H1 (cell line): ENCODE results near the gene NCOA6. TPM values are rescaled to one million over a fixed set of nuclear protein-coding genes. Genes with fewer than 3 reads are reported as not detected.

Experiments
- ATF2 ChIP-seq: IDR thresholded peaks from 2 replicates; pipeline ENCODE4 v1.6.1; 2012; ENCODE audit warnings: low read length, inconsistent platforms
- BRCA1 ChIP-seq: IDR thresholded peaks from 2 replicates; pipeline ENCODE4 v1.6.1; 2012; ENCODE audit warnings: low read depth, low read length, improper control_type of control experiment
- CTCF ChIP-seq, 3 experiments: IDR thresholded peaks; 1 replicate in 2 of 3; 2 replicates in 1 of 3; pipeline versions ENCODE4 v1.5.1 to v1.6.1; 2011; ENCODE audit warnings: low read length in 3 of 3, mild to moderate bottlenecking in 3 of 3, inconsistent platforms in 2 of 3, low read depth in 1 of 3, moderate library complexity in 1 of 3; ENCODE audit not compliant: insufficient read depth in 1 of 3; ENCODE audit errors: control extremely low read depth in 1 of 3
- JUND ChIP-seq: IDR thresholded peaks from 2 replicates; pipeline ENCODE4 v1.6.1; 2011; ENCODE audit warnings: mild to moderate bottlenecking, improper control_type of control experiment, low read length
- MAFK ChIP-seq: IDR thresholded peaks from 2 replicates; pipeline ENCODE4 v1.6.1; 2012; ENCODE audit warnings: low read depth, mild to moderate bottlenecking, improper control_type of control experiment, low read length
- PHF8 ChIP-seq: fragments of 200-600 bp; sonication (generic); conservative IDR thresholded peaks from 2 replicates; pipeline ENCODE4 v1.7.1; 2012; ENCODE audit warnings: low read depth, mild to moderate bottlenecking, inconsistent platforms, low read length, moderate library complexity
- SIN3A ChIP-seq, 2 experiments: IDR thresholded peaks in 1 of 2; conservative IDR thresholded peaks in 1 of 2; 2 replicates each; pipeline ENCODE4 v1.6.1; 2011 to 2012; ENCODE audit warnings: low read length in 2 of 2, improper control_type of control experiment in 1 of 2, low read depth in 1 of 2, mild to moderate bottlenecking in 1 of 2
- SUZ12 ChIP-seq: fragments of 200-600 bp; sonication (generic); IDR thresholded peaks from 2 replicates; pipeline ENCODE4 v1.6.1; 2012; ENCODE audit warnings: mild to moderate bottlenecking, inconsistent platforms, low read length, moderate library complexity, mixed read lengths
- YY1 ChIP-seq: IDR thresholded peaks from 2 replicates; pipeline ENCODE4 v1.6.1; 2011; ENCODE audit warnings: low read depth, mild to moderate bottlenecking, low read length
- polyA plus RNA-seq, 7 experiments: library from polyadenylated mRNA; depleted of rRNA in 3 of 7; stranded (reverse) in 5 of 7; unstranded in 2 of 7; fragments of >200 nt in 5 of 7; fragments of 200-250 nt in 2 of 7; gene quantifications; 1 replicate in 5 of 7; 2 replicates in 1 of 7; 4 replicates in 1 of 7; pipeline versions ENCODE4 v1.2.1 to v1.2.3, GENCODE V29; 2011 to 2013; ENCODE audit warnings: missing spikeins in 2 of 7, mixed read lengths in 2 of 7
- total RNA-seq: library from RNA; stranded (reverse); fragmentation: NEBNext Ultra II Directional; extraction: Animal tissue kit (Norgen Biotek cat#: 25700); gene quantifications from 2 replicates; pipeline ENCODE4 v1.2.1, GENCODE V29; 2021

The NCOA6 gene
- total and polyA plus RNA-seq, 2 of the 8 experiments (the other 6 are each of a cell fraction or from before 2014, with no cell fraction given): 9.0 to 9.5 TPM

- peak; percentile 56; the same call in 1 of the 2 replicates for TF ChIP-seq SUZ12
- TF ChIP-seq PHF8: 0 out of 2 replicates have a peak, but pooled peaks have one; percentile 14
- no peak for TF ChIP-seq BRCA1
- TF ChIP-seq CTCF (IDR thresholded peaks at IDR 0.05; ENCODE audit: control extremely low read depth in 1 of 3, insufficient read depth in 1 of 3, low read depth in 1 of 3, low read length in 3 of 3): peak in 1 of 3 experiments; percentile 25; a peak in 1 of 4 replicates
- TF ChIP-seq SIN3A (conservative IDR thresholded peaks at IDR 0.05 in 1 of 2, IDR thresholded peaks at IDR 0.05 in 1 of 2; ENCODE audit: low read depth in 1 of 2, low read length in 2 of 2): no peak
- no peak for TF ChIP-seq YY1
- no peak for TF ChIP-seq ATF2
- TF ChIP-seq JUND: no peak
- no peak for TF ChIP-seq MAFK
Observed at GRCh38 chr20:34709831-34710567, 115.5 kb downstream of the NCOA6 start (continued).
